ENCODE measurements around the gene SLC26A8. TPM values are rescaled to one million over a fixed set of nuclear protein-coding genes. Genes with fewer than 3 reads are reported as not detected.

SLC26A8 gene
- total and polyA plus RNA-seq, 2 experiments from 2014 or later = 0.89 to 2.9 TPM

GRCh38 chr6:36069573-36069972, 45.1 kb upstream of the SLC26A8 start:
- Mint-ChIP-seq H3K4me1 (no peaks in the 10 kb centered on the region), H3K36me3 (ENCODE audit: low read depth) (no peaks in the 10 kb centered on the region), H3K27me3 (ENCODE audit: insufficient read depth, low read depth, poor library complexity) (peaks cover under 1% of the 10 kb centered on the region), H3K4me3 (no peak overlapping the region), H3K9me3 (no peaks in the 10 kb centered on the region), H3K27ac (no peak overlapping the region)
- Histone ChIP-seq H4K20me1 (replicated peaks; ENCODE audit: insufficient read depth) (peaks cover 10% of the 10 kb centered on the region), H3K79me2 (replicated peaks; ENCODE audit: insufficient read depth) (peaks cover 24% of the 10 kb centered on the region), H3K4me2 (no peak overlapping the region), H3K36me3 (ENCODE audit: insufficient read depth) (no peaks in the 10 kb centered on the region), H3K4me3 (no peak overlapping the region), H3K4me1 (ENCODE audit: insufficient read depth) (no peaks in the 10 kb centered on the region), H3K9me2 (ENCODE audit: insufficient read depth) (no peaks in the 10 kb centered on the region), H3F3A (replicated peaks; ENCODE audit: low read depth) (no peaks in the 10 kb centered on the region), H3K27ac (ENCODE audit: low read depth) (no peak overlapping the region), H2AFZ (no peak overlapping the region), H3K27me3 (ENCODE audit: insufficient read depth) (no peaks in the 10 kb centered on the region)
- TF ChIP-seq EZH2 (IDR thresholded peaks at IDR 0.05; ENCODE audit: low read depth, unreplicated experiment) (no peak), ZNF462 (CRISPR knock-in tag; IDR thresholded peaks at IDR 0.05) (no peak), CTCF (conservative IDR thresholded peaks at IDR 0.05; ENCODE audit: low read depth in 2 of 2) (no peak), REST (IDR thresholded peaks at IDR 0.05; ENCODE audit: unreplicated experiment) (no peak), ETS1 (IDR thresholded peaks at IDR 0.05) (no peak), EZH2phosphoT487 (IDR thresholded peaks at IDR 0.05; ENCODE audit: unreplicated experiment) (no peak)
- DNase-seq (ENCODE audit: low spot score) (no peak), ATAC-seq (no peak)

Data from GM23338 (cell line).